Endothelial cell (in vitro differentiated cells): ENCODE measurements around the gene PTPRM. TPM values are rescaled to one million over a fixed set of nuclear protein-coding genes. Genes with fewer than 3 reads are reported as not detected.

Experiments used
- DNase-seq: peaks from one replicate; pipeline ENCODE4 v3.0.0; 2021; ENCODE audit warnings: low spot score
- H3K27ac Mint-ChIP-seq: one replicate; pipeline ENCODE4 v1.8.0; 2021; ENCODE audit warnings: mixed read lengths, inconsistent platforms; ENCODE audit not compliant: unreplicated experiment
- H3K27me3 Mint-ChIP-seq: one replicate; pipeline ENCODE4 v1.8.0; 2021; ENCODE audit warnings: mild to moderate bottlenecking, moderate library complexity, mixed read lengths, inconsistent platforms; ENCODE audit not compliant: unreplicated experiment
- H3K36me3 Mint-ChIP-seq: one replicate; pipeline ENCODE4 v1.8.0; 2021; ENCODE audit warnings: mild to moderate bottlenecking, low read depth, mixed read lengths, inconsistent platforms; ENCODE audit not compliant: unreplicated experiment
- H3K4me1 Mint-ChIP-seq: one replicate; pipeline ENCODE4 v1.8.0; 2021; ENCODE audit warnings: mild to moderate bottlenecking, mixed read lengths, inconsistent platforms; ENCODE audit not compliant: unreplicated experiment
- H3K4me3 Mint-ChIP-seq: one replicate; pipeline ENCODE4 v1.8.0; 2021; ENCODE audit warnings: mild to moderate bottlenecking, mixed read lengths, inconsistent platforms; ENCODE audit not compliant: unreplicated experiment
- H3K9me3 Mint-ChIP-seq: one replicate; pipeline ENCODE4 v1.8.0; 2021; ENCODE audit warnings: mixed read lengths, inconsistent platforms; ENCODE audit not compliant: unreplicated experiment
- total RNA-seq: library from RNA; stranded (reverse); fragmentation: NEBNext Ultra II Directional; extraction: Animal tissue kit (Norgen Biotek cat#: 25700); gene quantifications from one replicate; pipeline ENCODE4 v1.2.1, GENCODE V29; 2021; ENCODE audit not compliant: unreplicated experiment
- TF ChIP-seq, protein P1 (sequence below): fragments of 200-600 bp; sonication (generic); IDR thresholded peaks from one replicate; pipeline ENCODE4 v1.5.0; 2021; ENCODE audit warnings: antibody characterized with exemption; ENCODE audit not compliant: unreplicated experiment

Gene PTPRM
- total RNA-seq, 1 donor from 2014 or later = 284 TPM

DNA sequence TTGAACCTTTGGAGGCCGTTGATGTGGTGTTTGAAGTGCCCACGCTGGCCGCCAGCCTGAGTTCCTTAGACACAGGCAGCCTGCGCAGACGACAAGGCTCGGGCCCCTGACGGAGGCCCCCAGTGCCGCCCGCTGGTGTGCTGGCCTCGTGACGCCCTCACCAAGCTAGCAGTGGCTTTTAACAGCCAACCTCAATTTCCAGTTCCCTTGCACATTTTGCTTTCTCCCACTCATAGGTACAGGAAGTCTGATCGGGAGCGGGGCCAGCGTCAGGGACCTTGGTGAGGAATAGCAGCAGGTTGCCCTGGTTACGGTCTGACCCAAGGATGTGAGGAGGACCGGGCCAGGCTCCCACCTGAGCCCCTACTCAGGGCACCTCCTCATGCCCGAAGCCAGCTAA lies 834.5 kb downstream of the PTPRM start:
- H3K9me3 Mint-ChIP-seq = no peaks in the 10 kb centered on the region
- H3K4me3 Mint-ChIP-seq = no peak overlapping the region
- TF ChIP-seq, protein P1, sequence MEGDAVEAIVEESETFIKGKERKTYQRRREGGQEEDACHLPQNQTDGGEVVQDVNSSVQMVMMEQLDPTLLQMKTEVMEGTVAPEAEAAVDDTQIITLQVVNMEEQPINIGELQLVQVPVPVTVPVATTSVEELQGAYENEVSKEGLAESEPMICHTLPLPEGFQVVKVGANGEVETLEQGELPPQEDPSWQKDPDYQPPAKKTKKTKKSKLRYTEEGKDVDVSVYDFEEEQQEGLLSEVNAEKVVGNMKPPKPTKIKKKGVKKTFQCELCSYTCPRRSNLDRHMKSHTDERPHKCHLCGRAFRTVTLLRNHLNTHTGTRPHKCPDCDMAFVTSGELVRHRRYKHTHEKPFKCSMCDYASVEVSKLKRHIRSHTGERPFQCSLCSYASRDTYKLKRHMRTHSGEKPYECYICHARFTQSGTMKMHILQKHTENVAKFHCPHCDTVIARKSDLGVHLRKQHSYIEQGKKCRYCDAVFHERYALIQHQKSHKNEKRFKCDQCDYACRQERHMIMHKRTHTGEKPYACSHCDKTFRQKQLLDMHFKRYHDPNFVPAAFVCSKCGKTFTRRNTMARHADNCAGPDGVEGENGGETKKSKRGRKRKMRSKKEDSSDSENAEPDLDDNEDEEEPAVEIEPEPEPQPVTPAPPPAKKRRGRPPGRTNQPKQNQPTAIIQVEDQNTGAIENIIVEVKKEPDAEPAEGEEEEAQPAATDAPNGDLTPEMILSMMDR = no peak
- H3K4me1 Mint-ChIP-seq = peaks cover 10% of the 10 kb centered on the region
- peaks cover 10% of the 10 kb centered on the region for H3K27me3 Mint-ChIP-seq
- H3K27ac Mint-ChIP-seq = no peak overlapping the region
- peaks cover 56% of the 10 kb centered on the region for H3K36me3 Mint-ChIP-seq
- DNase-seq = no peak

DNA sequence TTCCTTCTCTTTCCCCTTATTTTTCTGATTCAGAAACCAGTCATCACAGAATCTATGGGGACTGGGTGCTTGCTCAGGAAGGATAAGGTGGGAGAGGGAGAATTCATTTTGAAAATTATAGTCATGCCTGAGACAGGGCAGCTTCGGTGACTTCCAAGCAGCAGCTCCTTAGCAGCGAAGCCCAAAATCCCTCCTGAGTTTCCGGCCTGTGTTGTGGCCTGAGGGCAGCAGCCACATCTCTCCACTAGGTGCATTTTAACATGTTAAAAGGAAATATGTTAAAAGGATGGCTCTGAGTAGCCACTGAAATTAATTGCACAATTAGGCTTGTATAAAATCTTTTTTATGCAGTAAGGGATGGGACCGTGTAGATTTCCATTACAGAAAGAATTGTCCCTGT lies 835.1 kb downstream of the PTPRM start:
- H3K9me3 Mint-ChIP-seq = no peaks in the 10 kb centered on the region
- TF ChIP-seq, protein P1 = no peak
- peaks cover 15% of the 10 kb centered on the region for H3K27me3 Mint-ChIP-seq

GRCh38 chr18:8403713-8404112 lies 836.6 kb downstream of the PTPRM start:
- Mint-ChIP-seq H3K36me3 (peaks cover 64% of the 10 kb centered on the region), H3K9me3 (no peaks in the 10 kb centered on the region), H3K27me3 (peaks cover 18% of the 10 kb centered on the region), H3K4me1 (peaks cover 7% of the 10 kb centered on the region), H3K27ac (no peak overlapping the region), H3K4me3 (no peak overlapping the region)
- no peak for DNase-seq
- TF ChIP-seq, protein P1 = no peak

More for the DNA sequence above, 835.1 kb downstream of the PTPRM start:
- Mint-ChIP-seq H3K4me3 (no peak overlapping the region), H3K27ac (no peak overlapping the region), H3K4me1 (peaks cover 7% of the 10 kb centered on the region), H3K36me3 (peaks cover 56% of the 10 kb centered on the region)
- no peak for DNase-seq

- DNase-seq = no peak
- TF ChIP-seq, protein P1 = no peak
- Mint-ChIP-seq H3K36me3 (peaks cover 77% of the 10 kb centered on the region), H3K4me1 (peaks cover 7% of the 10 kb centered on the region), H3K9me3 (peaks cover 5% of the 10 kb centered on the region), H3K27ac (no peak overlapping the region), H3K27me3 (peaks cover 18% of the 10 kb centered on the region), H3K4me3 (peak overlapping the region; percentile 62)
These were observed 839.2 kb downstream of the PTPRM start for GRCh38 chr18:8406186-8406867.

DNA sequence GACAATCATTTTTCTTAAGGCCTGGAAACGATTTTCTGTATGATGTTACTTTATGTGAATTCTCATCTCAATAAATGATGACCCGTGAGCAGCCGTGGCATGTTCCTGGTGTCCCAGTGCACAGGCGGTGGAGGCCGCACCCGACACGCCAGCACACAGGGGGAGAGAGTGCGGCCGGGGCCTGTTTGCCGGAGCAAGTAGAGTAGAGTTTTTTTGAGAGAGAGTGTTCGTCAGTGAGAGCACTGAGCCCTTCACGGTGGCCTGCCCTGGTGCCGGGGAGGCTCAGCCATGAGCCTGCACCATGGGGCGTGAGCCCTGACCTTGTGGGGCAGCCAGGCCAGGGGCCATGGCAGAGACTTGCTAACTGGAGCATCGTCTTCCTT lies 839.7 kb downstream of the PTPRM start:
- H3K4me1 Mint-ChIP-seq = peaks cover 3% of the 10 kb centered on the region
- H3K9me3 Mint-ChIP-seq = peaks cover 7% of the 10 kb centered on the region
- H3K36me3 Mint-ChIP-seq = peaks cover 82% of the 10 kb centered on the region
- H3K27ac Mint-ChIP-seq = no peak overlapping the region
- TF ChIP-seq, protein P1 = no peak
- no peak for DNase-seq
- H3K27me3 Mint-ChIP-seq = peaks cover 20% of the 10 kb centered on the region
- peak overlapping the region; percentile 62 for H3K4me3 Mint-ChIP-seq
